Vagina (tissue), 2 donors: Measurements from ENCODE around the gene FANCC. TPM values are rescaled to one million over a fixed set of nuclear protein-coding genes. Genes with fewer than 3 reads are reported as not detected.
"Not testable (repeated sequence)": the region's sequence is repeated elsewhere in the genome, so short reads cannot be mapped to it uniquely, and the experiment has no call there.

Source experiments
- DNase-seq, 2 donors: peaks; one replicate each; pipeline ENCODE4 v3.0.0-alpha.2; 2017; ENCODE audit errors: extremely low spot score in 2 of 2
- H3K27ac ChIP-seq: fragments of 200-600 bp; sonication (generic); one replicate; pipeline ENCODE4 v1.5.1; 2019
- H3K27me3 ChIP-seq: fragments of 200-600 bp; sonication (generic); one replicate; pipeline ENCODE4 v1.5.1; 2019
- H3K36me3 ChIP-seq, 2 donors: fragments of 200-600 bp; sonication (generic); one replicate each; pipeline ENCODE4 v1.5.1; 2017 to 2019
- H3K4me1 ChIP-seq: fragments of 200-600 bp; sonication (generic); one replicate; pipeline ENCODE4 v1.5.1; 2019
- H3K4me3 ChIP-seq, 2 donors: fragments of 200-600 bp; sonication (generic); 1 replicate in 1 of 2; 2 replicates in 1 of 2; pipeline ENCODE4 v1.5.1; 2016 to 2019
- H3K9me3 ChIP-seq: fragments of 200-600 bp; sonication (generic); one replicate; pipeline ENCODE4 v1.5.1; 2019
- CTCF ChIP-seq, 3 experiments: fragments of 450-650 bp in 2 of 3; fragments of 200-600 bp in 1 of 3; sonication (generic) in 1 of 3; IDR thresholded peaks; one replicate each; pipeline ENCODE4 v1.5.1; 2017 to 2019; ENCODE audit warnings: antibody characterized with exemption in 3 of 3, mild to moderate bottlenecking in 2 of 3, moderate library complexity in 2 of 3
- POLR2A ChIP-seq, 2 donors: fragments of 450-650 bp; IDR thresholded peaks; one replicate each; pipeline ENCODE4 v1.6.1; 2017; ENCODE audit warnings: antibody characterized with exemption in 2 of 2, mild to moderate bottlenecking in 2 of 2, moderate library complexity in 2 of 2
- POLR2AphosphoS5 ChIP-seq, 2 donors: sonication (generic); formaldehyde crosslinking; IDR thresholded peaks; one replicate each; pipeline ENCODE4 v1.9.0; 2017; ENCODE audit warnings: antibody characterized with exemption in 2 of 2, mild to moderate bottlenecking in 2 of 2, low read depth in 1 of 2; ENCODE audit not compliant: insufficient read depth in 1 of 2
- intact Hi-C: fragments of 100-400 bp; cut with DNase I; formaldehyde crosslinking; loops from one replicate; pipeline ENCODE4 v1.15.1; 2023
- total RNA-seq: library from RNA; depleted of rRNA; stranded (reverse); fragments of >200 nt; gene quantifications from one replicate; pipeline ENCODE4 v1.2.3, GENCODE V29; 2016

FANCC gene
- total RNA-seq, 1 donor from 2014 or later, result 17.2 TPM

- no peak for DNase-seq
- no peak for TF ChIP-seq POLR2A (IDR thresholded peaks at IDR 0.05)
- TF ChIP-seq CTCF (IDR thresholded peaks at IDR 0.05), result no peak
- no peak for TF ChIP-seq POLR2AphosphoS5 (IDR thresholded peaks at IDR 0.05; ENCODE audit: insufficient read depth in 1 of 2, low read depth in 1 of 2)
- no peaks in the 10 kb centered on the region for H3K36me3 ChIP-seq
- no peaks in the 10 kb centered on the region for H3K4me1 ChIP-seq
- H3K27ac ChIP-seq, result no peak overlapping the region
- intact Hi-C loops, result no loop called here
- no peaks in the 10 kb centered on the region for H3K27me3 ChIP-seq
- H3K9me3 ChIP-seq, result no peaks in the 10 kb centered on the region
- no peak overlapping the region for H3K4me3 ChIP-seq
Measured at GRCh38 chr9:95204710-95205109, 112.8 kb downstream of the FANCC start.

GRCh38 chr9:95204310-95204709 is 113.2 kb downstream of the FANCC start:
- no peak overlapping the region for H3K27ac ChIP-seq
- no peak for DNase-seq
- no peaks in the 10 kb centered on the region for H3K9me3 ChIP-seq
- H3K4me3 ChIP-seq, result no peak overlapping the region
- no peak for TF ChIP-seq POLR2AphosphoS5 (IDR thresholded peaks at IDR 0.05; ENCODE audit: insufficient read depth in 1 of 2, low read depth in 1 of 2)
- TF ChIP-seq CTCF (IDR thresholded peaks at IDR 0.05), result no peak
- TF ChIP-seq POLR2A (IDR thresholded peaks at IDR 0.05), result no peak
- intact Hi-C loops, result no loop called here
- no peaks in the 10 kb centered on the region for H3K36me3 ChIP-seq
- no peaks in the 10 kb centered on the region for H3K27me3 ChIP-seq
- H3K4me1 ChIP-seq, result no peaks in the 10 kb centered on the region

- H3K4me1 ChIP-seq, H3K36me3 ChIP-seq, intact Hi-C loops, H3K4me3 ChIP-seq, DNase-seq, H3K9me3 ChIP-seq, H3K27me3 ChIP-seq, H3K27ac ChIP-seq: not testable (repeated sequence)
Measured at GRCh38 chr9:95203019-95203418, 114.5 kb downstream of the FANCC start.

GRCh38 chr9:95202076-95202681 is 115.3 kb downstream of the FANCC start:
- intact Hi-C loops, result no loop called here
- no peak for DNase-seq
- H3K27ac ChIP-seq, result no peak overlapping the region
- H3K4me3 ChIP-seq, result no peak overlapping the region
- peaks cover 8% of the 10 kb centered on the region for H3K4me1 ChIP-seq
- no peaks in the 10 kb centered on the region for H3K9me3 ChIP-seq
- H3K27me3 ChIP-seq, result no peaks in the 10 kb centered on the region
- no peaks in the 10 kb centered on the region for H3K36me3 ChIP-seq
- TF ChIP-seq POLR2AphosphoS5 (IDR thresholded peaks at IDR 0.05; ENCODE audit: insufficient read depth in 1 of 2, low read depth in 1 of 2) (no peak), CTCF (IDR thresholded peaks at IDR 0.05) (no peak), POLR2A (IDR thresholded peaks at IDR 0.05) (no peak)

GRCh38 chr9:95201206-95201605 is 116.3 kb downstream of the FANCC start:
- Histone ChIP-seq H3K9me3 (no peaks in the 10 kb centered on the region), H3K27me3 (no peaks in the 10 kb centered on the region), H3K4me3 (no peak overlapping the region), H3K36me3 (no peaks in the 10 kb centered on the region), H3K4me1 (peaks cover 8% of the 10 kb centered on the region), H3K27ac (no peak overlapping the region)
- intact Hi-C loops, result no loop called here
- TF ChIP-seq POLR2AphosphoS5 (IDR thresholded peaks at IDR 0.05; ENCODE audit: insufficient read depth in 1 of 2, low read depth in 1 of 2) (no peak), POLR2A (IDR thresholded peaks at IDR 0.05) (no peak)
- DNase-seq, result no peak

- TF ChIP-seq POLR2A (IDR thresholded peaks at IDR 0.05) (no peak), POLR2AphosphoS5 (IDR thresholded peaks at IDR 0.05; ENCODE audit: insufficient read depth in 1 of 2, low read depth in 1 of 2) (no peak), CTCF (IDR thresholded peaks at IDR 0.05) (no peak)
Measured at GRCh38 chr9:95197692-95198271, 119.7 kb downstream of the FANCC start.

More at GRCh38 chr9:95197692-95198271, 119.7 kb downstream of the FANCC start:
- H3K4me3 ChIP-seq, result no peak overlapping the region
- no peaks in the 10 kb centered on the region for H3K27me3 ChIP-seq
- H3K36me3 ChIP-seq, result no peaks in the 10 kb centered on the region
- peaks cover 8% of the 10 kb centered on the region for H3K4me1 ChIP-seq
- no peaks in the 10 kb centered on the region for H3K9me3 ChIP-seq
- no peak overlapping the region for H3K27ac ChIP-seq
- no peak for DNase-seq
- intact Hi-C loops, result no loop called here
